ENCODE data around the gene GPSM3. TPM values are rescaled to one million over a fixed set of nuclear protein-coding genes. Genes with fewer than 3 reads are reported as not detected.

The GPSM3 gene
- total RNA-seq, 4 donors from 2014 or later = 5.7 to 17.4 (median 8.6) TPM

DNA sequence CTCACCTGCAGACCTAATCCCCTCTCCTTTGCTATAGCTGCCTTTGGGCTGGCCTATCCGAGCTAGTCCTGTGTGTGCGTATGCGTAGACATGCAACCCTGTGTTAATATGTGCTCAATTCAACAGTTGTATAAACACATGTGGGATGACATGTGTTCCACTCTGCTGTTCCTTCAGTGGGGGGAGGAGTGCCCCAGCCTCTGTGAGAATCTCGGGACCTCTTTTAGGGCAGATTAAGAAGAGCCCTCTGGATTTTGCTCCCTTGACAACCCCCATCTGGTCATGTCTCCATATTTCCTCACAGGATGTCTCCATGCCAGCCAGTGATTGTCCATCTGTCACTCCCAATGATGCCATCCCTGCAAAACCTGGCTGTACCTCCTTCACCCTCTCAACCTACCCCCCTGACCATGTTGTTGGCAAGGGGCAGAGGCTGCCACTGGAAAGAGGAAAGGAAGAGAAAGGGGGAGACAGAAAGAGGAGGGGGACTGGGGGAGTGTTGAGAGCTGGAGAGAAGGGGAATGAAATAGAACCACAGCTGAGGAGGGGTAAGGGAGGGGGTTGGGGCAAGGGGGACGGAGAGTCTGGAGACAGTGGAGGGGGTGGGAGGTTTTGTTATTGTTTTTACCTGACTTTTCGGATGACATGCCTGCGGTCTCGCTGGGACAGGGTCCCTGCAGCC lies 41.1 kb downstream of the GPSM3 start:
- Histone ChIP-seq H3K4me1 (peaks cover 37 to 63% (median 59%) of the 10 kb centered on the region in 4 donors), H3K4me3 (peak overlapping the region; percentile 76 to 84 (median 80)), H3K27ac (replicated peaks in 1 of 4) (peak overlapping the region; percentile 90 to 94 (median 93)), H3K36me3 (peaks cover 0 to 25% (median 15%) of the 10 kb centered on the region in 4 donors), H3K9me3 (no peaks in the 10 kb centered on the region), H3K27me3 (no peaks in the 10 kb centered on the region)
- no peak for TF ChIP-seq EP300 (IDR thresholded peaks at IDR 0.05)
- TF ChIP-seq POLR2AphosphoS5 (IDR thresholded peaks at IDR 0.05) = peak in 1 of 2 donors; percentile 8
- TF ChIP-seq, protein P1, sequence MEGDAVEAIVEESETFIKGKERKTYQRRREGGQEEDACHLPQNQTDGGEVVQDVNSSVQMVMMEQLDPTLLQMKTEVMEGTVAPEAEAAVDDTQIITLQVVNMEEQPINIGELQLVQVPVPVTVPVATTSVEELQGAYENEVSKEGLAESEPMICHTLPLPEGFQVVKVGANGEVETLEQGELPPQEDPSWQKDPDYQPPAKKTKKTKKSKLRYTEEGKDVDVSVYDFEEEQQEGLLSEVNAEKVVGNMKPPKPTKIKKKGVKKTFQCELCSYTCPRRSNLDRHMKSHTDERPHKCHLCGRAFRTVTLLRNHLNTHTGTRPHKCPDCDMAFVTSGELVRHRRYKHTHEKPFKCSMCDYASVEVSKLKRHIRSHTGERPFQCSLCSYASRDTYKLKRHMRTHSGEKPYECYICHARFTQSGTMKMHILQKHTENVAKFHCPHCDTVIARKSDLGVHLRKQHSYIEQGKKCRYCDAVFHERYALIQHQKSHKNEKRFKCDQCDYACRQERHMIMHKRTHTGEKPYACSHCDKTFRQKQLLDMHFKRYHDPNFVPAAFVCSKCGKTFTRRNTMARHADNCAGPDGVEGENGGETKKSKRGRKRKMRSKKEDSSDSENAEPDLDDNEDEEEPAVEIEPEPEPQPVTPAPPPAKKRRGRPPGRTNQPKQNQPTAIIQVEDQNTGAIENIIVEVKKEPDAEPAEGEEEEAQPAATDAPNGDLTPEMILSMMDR (IDR thresholded peaks at IDR 0.05) = no peak
- no peak for TF ChIP-seq POLR2A (IDR thresholded peaks at IDR 0.05; ENCODE audit: low read depth)
- no peak for DNase-seq (ENCODE audit: extremely low spot score)
- intact Hi-C loops (cut with DNase I) = no loop called here
- 21% methylated on average over 8 of the region's 8 CpGs for WGBS

DNA sequence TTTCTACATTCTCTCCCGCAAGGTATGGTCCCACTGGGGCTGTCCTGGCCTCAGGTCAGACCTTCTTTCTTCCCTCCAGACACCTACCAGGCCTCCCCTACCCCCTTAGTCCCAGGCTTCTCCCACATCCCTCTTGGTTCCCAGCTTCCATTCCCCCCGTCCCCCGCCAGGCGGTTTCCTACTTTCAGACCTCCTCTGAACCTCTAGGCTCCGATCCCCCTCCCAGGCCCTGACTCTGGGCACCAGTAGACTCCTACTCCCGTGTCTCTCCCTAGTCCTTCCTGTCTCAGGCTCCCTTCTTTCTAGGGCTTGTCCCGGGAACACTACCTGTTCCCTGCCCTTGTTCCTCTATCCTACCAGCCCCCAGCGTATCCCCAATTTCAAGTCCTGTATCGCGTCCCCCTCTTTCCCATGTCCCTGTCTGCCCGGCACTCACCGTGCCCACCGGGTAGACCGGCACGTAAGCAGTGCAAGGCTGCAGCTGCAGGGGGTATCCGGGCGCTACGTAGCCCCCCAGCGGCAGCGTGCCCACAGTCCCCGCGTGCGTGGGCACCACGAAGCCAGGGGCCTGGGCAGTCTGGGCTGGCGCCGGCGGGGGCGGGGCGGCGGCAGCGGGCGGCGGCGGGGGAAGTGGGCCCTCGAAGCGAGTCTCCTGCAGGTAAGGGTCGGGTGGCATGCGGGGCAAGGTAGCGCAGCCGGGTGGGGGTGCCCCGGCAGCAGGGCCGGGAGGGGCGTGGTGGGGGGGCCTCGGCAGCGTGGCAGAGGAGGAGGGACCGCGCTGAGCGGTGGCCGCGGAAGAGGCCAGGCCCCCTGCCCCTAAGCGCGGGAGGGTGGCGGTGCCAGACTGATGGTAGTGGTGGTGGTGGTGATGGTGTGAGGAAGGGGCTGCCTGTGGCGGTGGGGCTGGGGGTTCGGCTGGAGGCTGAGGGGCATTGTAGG lies 42.2 kb downstream of the GPSM3 start:
- intact Hi-C loops (cut with DNase I) = no loop called here
- H3K4me1 ChIP-seq = peaks cover 30 to 52% (median 48%) of the 10 kb centered on the region in 4 donors
- WGBS = 72% methylated on average over 30 of the region's 55 CpGs
- peak overlapping the region; percentile 76 to 84 (median 80) for H3K4me3 ChIP-seq
- H3K27me3 ChIP-seq = no peaks in the 10 kb centered on the region
- TF ChIP-seq POLR2AphosphoS5 (IDR thresholded peaks at IDR 0.05) (no peak), EP300 (IDR thresholded peaks at IDR 0.05) (no peak), POLR2A (IDR thresholded peaks at IDR 0.05; ENCODE audit: low read depth) (no peak)
- TF ChIP-seq, protein P1 (IDR thresholded peaks at IDR 0.05) = no peak
- DNase-seq (ENCODE audit: extremely low spot score) = no peak
- H3K27ac ChIP-seq (replicated peaks in 1 of 4) = peak overlapping the region; percentile 24 to 93 (median 92)
- H3K9me3 ChIP-seq = no peaks in the 10 kb centered on the region
- peaks cover 0 to 17% (median 6%) of the 10 kb centered on the region in 4 donors for H3K36me3 ChIP-seq

DNA sequence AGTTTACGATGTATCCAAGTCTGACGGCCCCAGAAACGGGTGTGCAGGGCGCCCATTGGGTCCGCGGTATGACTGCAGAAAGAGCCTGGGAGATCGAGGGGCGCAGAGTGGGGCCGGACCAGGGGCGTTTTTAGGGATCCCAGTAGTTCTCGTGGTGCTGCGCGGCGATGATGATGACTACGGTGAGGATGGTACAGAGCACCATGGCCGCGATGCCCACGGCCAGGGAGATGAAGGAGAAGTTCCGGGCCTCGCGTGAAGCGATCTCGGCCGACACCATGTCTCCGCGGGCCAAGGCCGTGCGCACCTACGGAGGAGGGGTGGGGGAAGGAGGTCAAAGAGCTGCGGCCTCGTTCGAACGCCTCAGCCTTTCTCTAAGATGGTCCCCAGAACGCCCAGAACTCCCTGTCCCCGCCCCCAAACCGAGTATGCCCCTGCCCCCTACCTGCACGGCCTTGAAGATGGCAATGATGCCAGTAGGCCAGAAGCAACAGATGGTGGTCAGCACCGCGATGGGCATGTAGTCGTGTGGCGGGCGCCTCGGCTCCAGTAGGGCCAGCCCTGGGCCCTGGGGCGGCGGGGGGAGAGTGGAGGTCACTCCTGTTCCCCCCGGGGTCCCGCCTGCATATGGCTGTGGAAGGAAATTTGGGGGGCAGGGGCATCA lies 43.2 kb downstream of the GPSM3 start:
- intact Hi-C loops (cut with DNase I) = no loop called here
- TF ChIP-seq EP300 (IDR thresholded peaks at IDR 0.05) = no peak
- no peak for TF ChIP-seq POLR2A (IDR thresholded peaks at IDR 0.05; ENCODE audit: low read depth)
- TF ChIP-seq, protein P1 (IDR thresholded peaks at IDR 0.05) = no peak
- WGBS = 80% methylated on average over 44 of the region's 47 CpGs
- Histone ChIP-seq H3K27ac (replicated peaks in 1 of 4) (no peak overlapping the region), H3K27me3 (no peaks in the 10 kb centered on the region), H3K4me3 (peak overlapping the region in 2 of 4 donors; percentile 15 to 35), H3K36me3 (peaks cover 0 to 17% (median 6%) of the 10 kb centered on the region in 4 donors), H3K9me3 (no peaks in the 10 kb centered on the region), H3K4me1 (peaks cover 24 to 43% (median 41%) of the 10 kb centered on the region in 4 donors)
- no peak for DNase-seq (ENCODE audit: extremely low spot score)

DNA sequence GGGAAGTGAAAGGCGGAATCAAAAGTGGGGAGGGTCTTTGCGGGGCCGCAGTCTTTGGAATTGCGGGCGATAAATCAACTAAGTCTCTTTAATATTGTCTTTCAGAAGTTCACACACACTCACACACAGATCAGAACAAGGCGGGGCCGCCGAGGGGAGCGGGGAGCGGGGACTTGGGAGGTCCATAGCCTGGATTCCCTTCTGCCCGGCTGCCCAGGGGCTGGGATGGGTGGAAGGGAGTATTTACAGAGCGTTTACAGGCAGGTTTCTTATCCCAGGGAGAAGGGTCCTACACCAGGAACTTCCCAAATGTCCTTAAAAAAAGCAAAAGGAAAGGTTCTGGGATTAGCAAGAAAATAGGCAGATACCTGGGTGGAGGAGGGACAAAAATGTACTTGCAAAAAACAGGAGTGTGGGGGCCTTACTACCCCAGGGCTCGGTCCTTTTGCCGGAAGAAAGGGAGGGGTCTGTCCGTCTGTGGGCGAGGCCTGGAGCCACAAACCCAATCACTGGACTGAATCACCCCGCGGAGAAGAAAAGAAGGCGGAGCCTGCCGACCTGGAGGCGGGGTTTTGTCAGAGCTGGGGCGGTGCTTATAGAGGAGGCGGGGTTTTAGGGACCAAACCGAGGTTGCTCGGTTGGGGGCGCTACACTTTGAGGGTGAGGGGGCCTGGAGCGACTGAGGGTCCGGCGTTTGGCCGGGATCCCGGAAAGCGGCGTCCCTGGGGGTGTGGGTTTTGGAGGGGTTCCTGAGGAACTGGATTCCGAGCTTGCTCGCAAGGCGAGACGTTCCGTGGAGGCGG lies 44.0 kb downstream of the GPSM3 start:
- Histone ChIP-seq H3K27me3 (no peaks in the 10 kb centered on the region), H3K27ac (replicated peaks in 1 of 4) (no peak overlapping the region), H3K36me3 (peaks cover 0 to 17% (median 6%) of the 10 kb centered on the region in 4 donors), H3K4me3 (peak overlapping the region in 2 of 4 donors; percentile 15 to 35), H3K4me1 (peaks cover 24 to 41% (median 39%) of the 10 kb centered on the region in 4 donors), H3K9me3 (no peaks in the 10 kb centered on the region)
- no peak for DNase-seq (ENCODE audit: extremely low spot score)
- no peak for TF ChIP-seq POLR2AphosphoS5 (IDR thresholded peaks at IDR 0.05)
- TF ChIP-seq EP300 (IDR thresholded peaks at IDR 0.05) = no peak
- TF ChIP-seq, protein P1 (IDR thresholded peaks at IDR 0.05) = no peak
- no peak for TF ChIP-seq POLR2A (IDR thresholded peaks at IDR 0.05; ENCODE audit: low read depth)
- 61% methylated on average over 39 of the region's 39 CpGs for WGBS
- intact Hi-C loops (cut with DNase I) = no loop called here
